Dedifferentiated amniotic fluid mesenchymal stem cell (primary cell): ENCODE data around the gene PBX3.

Experiments
- DNase-seq: peaks from one replicate; pipeline ENCODE4 v3.0.0-alpha.2; 2016; ENCODE audit errors: extremely low spot score

The PBX3 gene

DNA sequence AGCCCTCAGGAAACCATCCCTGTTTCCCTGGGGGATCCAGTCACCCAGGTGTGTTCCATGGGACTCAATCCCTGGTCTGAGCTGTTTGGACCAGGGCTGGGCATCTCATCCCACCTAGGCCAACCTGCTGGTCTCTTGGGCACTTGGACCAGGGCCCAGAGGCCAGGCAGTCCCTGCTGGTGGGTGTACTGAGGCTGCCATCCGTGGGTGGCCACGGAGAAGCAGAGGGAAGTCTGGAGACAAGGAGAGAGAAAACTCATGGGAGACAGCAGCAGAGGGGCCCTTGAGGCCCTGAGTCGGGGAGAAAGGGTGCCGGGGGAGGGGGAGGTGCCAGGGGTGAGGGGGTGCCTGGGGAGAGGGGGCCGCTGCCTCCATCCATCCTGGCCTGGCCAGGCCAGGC, 247.8 kb downstream of the PBX3 start:
- no peak for DNase-seq

DNA sequence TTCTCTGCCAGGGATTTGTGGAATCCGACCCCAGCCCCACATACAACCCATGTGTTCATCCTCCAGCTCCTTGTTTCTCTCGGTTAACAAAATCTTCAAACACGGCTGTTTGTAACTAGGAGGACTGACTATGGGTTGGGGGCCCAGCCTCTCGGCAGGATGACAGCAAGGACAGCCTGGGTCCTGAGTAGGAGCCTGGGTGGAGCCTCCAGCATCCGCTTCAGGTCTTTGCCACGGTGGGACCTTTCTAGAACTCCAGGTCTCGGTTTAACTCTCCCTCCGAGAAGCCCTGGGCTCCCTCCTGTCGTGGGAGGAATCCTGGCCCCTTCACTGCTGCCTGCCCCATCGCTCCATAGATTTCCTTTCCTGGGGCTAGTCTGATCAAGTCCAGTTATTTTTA, 248.5 kb downstream of the PBX3 start:
- DNase-seq: no peak

DNA sequence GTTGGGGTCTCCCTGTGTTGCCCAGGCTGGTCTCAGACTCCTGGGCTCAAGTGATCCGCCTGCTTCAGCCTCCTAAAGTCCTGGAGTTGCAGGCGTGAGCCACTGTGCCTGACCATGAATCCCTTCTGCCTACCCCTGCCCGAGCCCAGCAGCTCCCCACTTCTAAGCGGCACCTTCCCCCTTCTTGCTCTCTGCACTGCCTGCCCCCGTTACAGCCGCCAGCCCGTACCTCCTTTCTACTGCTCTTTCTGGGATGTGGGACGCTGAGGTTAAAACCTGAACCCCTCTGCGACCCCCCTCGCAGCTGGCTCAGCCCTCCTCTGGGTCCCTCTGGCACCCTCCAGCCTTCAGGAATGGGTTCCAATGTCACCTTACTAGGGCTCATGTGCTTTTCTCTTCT, 249.6 kb downstream of the PBX3 start:
- no peak for DNase-seq

GRCh38 chr9:125997196-125997823, 250.1 kb downstream of the PBX3 start:
- DNase-seq: no peak

- no peak for DNase-seq
These were observed 251.8 kb downstream of the PBX3 start for GRCh38 chr9:125998837-125999503.

GRCh38 chr9:125999504-125999881, 252.3 kb downstream of the PBX3 start:
- no peak for DNase-seq

DNA sequence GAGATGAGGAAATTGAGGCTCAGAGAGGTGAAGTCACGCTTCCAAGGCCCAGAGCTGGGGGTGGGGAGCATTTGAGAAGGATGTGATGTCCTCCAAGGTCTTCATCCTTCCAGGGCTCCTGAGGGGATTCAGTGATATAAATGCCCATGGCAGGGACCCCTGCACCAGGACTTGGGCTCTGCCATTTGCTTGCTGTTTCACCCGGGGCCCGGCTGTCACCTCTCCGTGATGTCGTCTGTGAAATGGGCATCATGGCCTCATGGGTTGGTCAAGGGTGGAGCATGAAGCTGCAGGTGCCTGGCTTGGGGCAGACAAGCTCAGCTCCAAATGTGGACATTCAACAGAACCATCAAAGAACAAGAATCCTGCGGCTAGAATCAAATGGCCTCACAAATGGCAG, 253.1 kb downstream of the PBX3 start:
- no peak for DNase-seq

- DNase-seq: no peak
These were observed 253.8 kb downstream of the PBX3 start for GRCh38 chr9:126000731-126001580.

GRCh38 chr9:126001581-126002225, 254.5 kb downstream of the PBX3 start:
- DNase-seq: no peak

DNA sequence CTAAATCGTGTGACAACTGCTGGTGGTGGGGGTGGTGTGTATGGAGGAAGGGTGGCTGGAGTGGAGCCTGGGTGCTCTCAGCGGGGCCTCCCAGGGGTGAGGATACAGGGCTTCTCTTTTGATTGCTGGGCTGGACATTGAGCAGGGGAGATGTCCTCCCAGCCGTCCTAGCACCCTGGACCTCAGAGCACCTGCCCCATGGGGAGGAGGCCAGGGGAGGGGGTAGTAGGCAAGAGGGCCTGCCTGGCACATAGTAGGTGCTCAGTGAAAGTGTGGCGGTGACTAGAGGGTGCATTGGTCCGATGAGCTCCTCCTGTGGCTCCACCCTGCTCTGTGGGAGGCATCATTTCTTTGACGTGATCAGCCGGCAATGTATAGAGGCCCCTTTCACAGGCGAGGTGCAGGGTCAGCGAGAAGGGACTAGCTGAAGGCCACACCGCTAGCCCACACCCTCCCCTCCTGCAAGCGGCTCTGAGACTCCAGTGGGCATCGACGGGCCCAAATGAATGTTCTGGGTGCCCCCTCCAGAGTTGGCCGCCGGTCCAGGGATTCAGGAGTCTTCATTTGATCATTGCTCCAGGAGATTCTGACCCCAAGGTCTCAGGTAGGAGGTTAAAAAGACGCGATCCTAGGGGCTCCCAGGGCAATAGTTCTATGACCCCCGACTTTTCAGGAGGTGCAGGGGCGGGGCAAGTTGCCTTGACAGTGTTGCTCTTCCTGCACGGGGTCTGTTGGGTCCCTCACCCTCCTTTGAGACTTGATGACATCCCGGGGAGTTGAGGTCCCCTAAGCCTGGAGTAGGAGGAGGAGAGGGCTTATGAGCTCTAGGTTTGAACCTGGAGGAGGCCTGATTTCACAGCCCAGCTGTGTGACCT, 255.5 kb downstream of the PBX3 start:
- no peak for DNase-seq

DNA sequence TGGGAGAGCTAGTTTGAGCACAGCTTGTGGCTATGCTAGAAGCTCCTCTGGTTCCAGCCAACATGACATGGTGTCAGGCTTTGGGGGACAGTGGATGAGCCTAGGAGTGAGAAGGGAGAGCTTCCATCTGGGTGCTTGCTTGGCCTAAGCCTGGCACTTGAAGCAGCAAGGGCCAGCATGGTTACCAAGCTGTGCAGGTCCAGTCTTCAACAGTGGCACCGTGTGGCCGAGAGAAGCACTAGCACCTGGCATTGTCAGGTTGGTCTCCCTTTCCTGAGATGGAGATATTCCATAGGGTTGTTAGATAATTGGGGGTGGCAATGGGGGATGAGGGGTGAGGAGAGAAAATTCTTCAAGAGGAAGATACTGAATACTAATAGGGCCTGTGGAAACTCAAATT, 261.9 kb downstream of the PBX3 start:
- no peak for DNase-seq

- DNase-seq: no peak
These were observed 267.6 kb downstream of the PBX3 start for GRCh38 chr9:126014726-126015125.

DNA sequence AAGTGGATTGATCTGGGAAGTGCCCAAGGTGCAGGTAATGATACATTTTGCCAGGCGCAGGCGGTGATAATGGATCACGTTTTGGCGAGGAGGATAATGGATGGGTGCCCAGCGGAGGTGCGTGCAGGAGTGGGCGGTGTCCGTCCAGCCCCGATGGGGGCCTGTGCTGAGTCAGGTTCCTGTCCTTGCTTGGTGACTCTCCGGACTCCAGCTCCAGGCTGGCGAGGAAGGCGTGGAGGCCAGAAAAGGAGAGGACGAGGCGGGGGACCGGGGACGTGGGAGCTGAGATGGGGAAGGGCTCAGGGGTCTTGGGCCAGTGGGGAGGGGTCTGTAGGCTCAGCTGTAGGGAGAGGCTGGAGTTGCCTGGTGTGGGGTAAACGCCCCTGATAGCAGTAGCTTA, 268.3 kb downstream of the PBX3 start:
- DNase-seq: no peak

- DNase-seq: no peak
These were observed 269.6 kb downstream of the PBX3 start for GRCh38 chr9:126016579-126017290.
